ENCODE measurements around the gene ROPN1B. TPM values are rescaled to one million over a fixed set of nuclear protein-coding genes. Genes with fewer than 3 reads are reported as not detected.
A peak's percentile ranks its signal among the peaks of the same experiment; 100 is the strongest.

Gene ROPN1B
- total RNA-seq, 1 donor from 2014 or later: 2.0 TPM

DNA sequence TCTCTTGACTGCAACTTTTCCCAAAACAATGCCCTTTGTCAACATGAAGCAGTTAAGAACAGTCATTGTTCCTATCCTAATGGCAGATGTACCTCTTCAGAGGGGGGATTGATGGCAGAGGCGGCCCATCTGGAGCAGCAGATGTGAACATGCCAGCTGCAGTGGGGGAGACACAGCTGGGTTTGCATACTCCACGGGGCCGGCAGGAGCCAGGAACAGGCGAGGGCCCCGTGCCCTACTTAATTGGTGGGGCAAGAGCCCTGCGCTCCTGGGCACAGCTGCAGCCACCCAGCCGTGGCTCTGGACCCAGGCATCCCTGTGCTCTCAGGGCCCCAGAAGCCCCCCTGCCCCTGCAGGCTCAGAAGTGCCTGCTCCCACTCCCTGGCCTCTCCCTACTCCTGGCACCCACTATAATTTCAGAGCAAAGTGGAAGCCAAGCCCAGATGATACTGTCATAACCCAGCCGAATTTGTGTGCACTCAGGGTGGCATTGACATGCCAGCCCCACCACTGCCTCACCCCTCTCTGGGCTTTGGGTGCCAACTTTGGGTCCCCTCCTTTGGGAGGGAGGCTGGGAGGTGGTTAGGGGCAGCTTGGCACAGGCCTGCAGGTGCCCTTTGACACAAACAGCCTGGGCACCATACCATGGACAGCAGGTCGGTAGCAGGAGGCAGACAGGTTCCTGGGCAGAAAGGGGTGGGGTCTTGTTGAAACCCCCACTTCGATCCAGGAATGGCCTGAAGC is 34.6 kb downstream of the ROPN1B start:
- DNase-seq (ENCODE audit: low spot score in 2 of 2) (no peak), FAIRE-seq (no peak)

DNA sequence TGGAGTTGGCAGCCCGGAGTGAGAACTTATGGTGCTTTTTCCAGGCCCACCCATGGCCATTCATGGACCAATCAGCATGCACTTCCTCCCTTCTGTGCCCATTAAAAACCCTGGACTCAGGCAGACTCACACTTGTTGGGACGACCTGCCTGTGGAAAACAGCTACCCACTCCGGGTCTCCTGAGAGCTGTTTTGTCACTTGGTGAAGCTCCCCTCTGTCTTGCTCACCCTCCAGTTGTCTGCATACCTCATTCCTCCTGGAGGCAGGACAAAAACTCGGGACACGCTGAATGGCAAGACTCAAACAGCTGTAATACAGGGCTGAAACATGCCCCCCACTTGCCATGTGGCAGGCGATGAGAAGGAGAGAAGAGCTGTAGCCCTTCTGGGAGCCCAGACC is 35.2 kb downstream of the ROPN1B start:
- FAIRE-seq (no peak), DNase-seq (ENCODE audit: low spot score in 2 of 2) (no peak)

DNA sequence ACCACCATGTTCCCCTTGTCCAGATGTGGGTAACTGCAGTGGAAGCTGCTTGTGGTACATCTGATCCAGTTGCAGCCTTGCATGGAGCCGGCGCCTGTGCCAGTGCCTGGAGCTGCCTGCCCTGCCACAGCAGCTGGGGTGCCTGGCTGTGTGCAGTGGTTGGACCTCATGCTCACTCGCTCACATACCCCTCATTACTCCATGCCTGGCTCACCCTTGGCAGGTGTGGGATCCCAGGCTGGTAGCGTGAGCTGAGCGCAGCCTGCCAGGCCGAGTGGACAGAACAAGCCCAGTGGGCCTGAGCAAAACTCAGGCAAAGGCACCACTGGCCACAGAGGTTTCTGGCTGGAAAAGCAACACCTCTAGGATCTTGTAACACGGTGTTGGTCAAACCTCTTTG is 35.7 kb downstream of the ROPN1B start:
- DNase-seq (ENCODE audit: low spot score in 2 of 2): no peak
- no peak for FAIRE-seq

DNA sequence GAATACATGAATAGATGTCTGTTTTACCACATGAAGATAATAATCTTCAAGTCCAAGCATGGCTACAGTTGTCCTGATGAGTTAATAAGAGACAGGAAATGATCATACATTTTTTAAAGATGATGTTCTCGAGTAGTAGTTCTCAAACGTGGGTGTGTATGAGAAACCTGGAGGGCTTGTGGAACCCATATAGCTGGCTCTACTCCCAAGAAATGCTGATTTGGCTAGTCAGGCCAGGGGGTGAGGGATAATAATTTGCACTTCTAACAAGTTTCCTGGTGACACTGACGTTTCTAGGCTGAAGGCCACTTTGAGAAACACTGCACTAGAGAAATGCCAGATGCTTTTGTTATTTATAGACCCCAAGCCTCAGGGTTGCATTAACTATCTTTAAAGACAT is 37.0 kb downstream of the ROPN1B start:
- FAIRE-seq (no peak), DNase-seq (ENCODE audit: low spot score in 2 of 2) (no peak)

DNA sequence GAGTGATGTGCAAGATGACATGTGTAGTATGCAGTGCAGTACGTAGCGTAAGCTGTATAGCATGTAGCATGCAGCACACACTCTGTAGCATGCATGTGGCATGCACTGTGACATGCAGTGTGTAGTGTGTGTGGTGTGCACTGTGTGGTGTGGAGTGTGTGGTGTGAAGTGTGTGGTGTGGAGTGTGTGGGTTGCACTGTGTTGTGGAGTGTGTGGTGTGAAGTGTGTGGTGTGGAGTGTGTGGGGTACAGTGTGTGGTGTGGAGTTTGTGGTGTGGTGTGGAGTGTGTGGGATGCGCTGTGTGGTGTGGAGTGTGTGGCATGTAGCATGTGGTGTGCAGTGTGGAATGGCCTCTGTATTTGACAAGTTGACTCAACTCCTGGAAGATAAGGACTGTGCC is 39.2 kb downstream of the ROPN1B start:
- DNase-seq (ENCODE audit: low spot score in 2 of 2): no peak
- FAIRE-seq: no peak

DNA sequence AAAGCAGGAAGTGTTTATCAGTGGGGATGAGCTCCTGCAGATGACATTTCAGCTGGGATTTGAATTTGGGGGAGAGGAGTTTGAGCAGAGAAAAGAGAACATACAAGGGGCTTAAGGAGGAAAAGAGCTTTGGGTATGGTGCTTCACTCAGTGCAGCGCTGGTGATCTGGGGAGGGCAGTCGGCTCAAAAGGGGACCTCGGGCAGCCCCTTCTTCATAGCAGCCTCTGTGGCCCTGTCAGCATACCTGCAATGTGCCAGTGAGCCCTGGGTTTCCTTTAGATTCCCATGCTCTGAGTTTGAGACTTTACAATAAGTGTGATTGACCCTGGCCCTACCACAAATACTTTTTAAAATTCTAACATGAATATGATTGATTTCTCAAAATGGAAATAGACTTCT is 40.2 kb downstream of the ROPN1B start:
- no peak for DNase-seq (ENCODE audit: low spot score in 2 of 2)
- no peak for FAIRE-seq

DNA sequence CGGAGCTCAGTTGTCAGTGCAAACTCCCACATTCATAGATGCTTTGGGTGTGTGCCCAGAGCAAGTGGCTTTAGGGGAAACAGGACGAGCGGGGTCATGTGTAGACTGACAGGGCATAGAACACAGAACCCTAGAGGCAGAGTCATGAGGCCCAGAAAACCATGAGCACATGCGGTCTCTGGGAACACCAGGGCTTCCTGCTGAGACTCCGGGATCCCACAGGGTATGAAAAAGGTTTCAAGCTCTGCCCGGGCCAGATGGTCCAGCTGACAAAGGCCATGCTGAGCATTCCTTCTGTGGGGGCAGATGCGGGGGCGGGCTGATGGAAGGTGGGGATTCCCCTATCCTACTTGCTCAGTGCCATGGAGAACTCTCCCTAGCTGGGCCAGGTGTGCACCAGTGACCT is 44.8 kb downstream of the ROPN1B start:
- no peak for DNase-seq (ENCODE audit: low spot score in 2 of 2)
- FAIRE-seq: no peak

DNA sequence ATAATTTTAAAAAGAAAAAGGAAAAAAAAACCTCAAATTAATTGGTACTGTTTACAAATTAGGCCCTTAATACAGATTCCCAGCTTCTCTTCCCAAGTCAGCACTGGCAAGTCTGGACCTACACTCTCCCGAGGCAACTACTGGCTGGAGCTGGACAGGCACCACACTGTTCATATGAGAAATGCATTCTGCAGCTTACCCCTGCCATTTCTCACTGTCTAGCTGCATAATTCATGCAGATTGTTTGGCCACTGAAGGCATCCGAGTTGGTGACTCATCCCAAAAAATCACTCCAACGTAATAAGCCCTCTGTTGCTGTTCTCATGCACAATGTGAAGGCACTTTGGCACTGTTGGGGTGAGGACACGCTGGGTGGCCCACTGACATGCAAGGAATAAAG is 45.3 kb downstream of the ROPN1B start:
- no peak for FAIRE-seq
- peak in 1 of 2 donors; percentile 29 for DNase-seq (ENCODE audit: low spot score in 2 of 2)

DNA sequence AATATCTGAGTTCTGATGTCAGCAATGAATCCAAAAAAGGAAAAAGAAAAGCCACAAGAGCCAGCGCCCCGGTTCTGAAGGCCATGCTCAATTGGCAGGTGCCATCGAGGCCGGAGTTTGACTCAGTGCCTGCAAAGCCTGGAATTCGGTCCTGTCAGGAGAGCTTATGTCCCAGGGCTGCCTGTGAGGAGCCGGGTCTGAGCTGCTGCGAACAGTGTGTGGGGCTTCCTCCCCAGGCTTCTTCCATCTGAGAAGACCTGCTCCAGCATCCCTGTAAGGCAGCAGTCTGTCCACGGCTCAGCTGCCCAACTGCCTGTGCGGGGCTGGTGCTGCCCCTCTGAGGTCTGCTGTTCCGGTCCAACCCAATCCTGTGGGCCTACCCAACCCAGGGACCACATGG is 46.1 kb downstream of the ROPN1B start:
- DNase-seq (ENCODE audit: low spot score in 2 of 2): no peak
- no peak for FAIRE-seq

DNA sequence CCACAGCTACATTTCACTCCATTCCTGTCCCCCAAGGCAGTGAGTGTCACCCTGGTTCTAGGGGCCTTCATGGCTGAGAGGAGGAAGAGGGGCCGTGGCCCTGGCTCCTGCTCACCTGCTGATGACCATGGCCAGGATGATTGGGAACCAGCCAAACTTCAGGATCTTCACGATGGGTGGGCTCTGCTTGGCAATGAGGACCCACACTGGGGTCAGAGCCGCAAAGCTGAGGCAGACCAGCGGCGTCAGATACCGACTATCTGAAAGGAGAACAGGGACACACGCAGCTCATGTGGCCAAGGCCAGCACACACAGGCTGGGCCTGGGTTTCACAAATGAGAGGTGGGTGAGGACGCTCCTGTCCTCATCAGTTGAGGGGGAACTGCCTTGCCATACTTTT is 47.6 kb downstream of the ROPN1B start:
- FAIRE-seq (no peak), DNase-seq (ENCODE audit: low spot score in 2 of 2) (no peak)

DNA sequence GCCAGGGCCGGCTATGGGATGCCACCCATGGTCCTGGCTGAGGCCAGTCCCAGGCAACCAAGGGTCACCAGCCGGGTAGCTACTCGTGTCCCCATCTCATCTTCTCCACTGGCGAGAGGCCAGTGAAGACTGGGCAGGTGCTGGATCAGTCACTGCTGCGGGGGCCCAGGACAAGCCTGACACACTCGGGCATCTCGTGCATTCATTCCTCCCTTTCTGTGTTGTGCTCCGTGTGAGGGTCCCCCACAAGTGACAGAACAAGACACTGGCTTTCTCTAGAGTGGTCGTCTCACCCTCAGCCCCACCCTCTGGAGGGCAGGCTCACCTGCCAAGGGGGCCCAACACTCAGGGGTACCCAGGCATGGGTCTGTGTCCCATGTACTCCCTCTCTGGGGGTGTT is 48.4 kb downstream of the ROPN1B start:
- DNase-seq (ENCODE audit: low spot score in 2 of 2) (no peak), FAIRE-seq (no peak)

DNA sequence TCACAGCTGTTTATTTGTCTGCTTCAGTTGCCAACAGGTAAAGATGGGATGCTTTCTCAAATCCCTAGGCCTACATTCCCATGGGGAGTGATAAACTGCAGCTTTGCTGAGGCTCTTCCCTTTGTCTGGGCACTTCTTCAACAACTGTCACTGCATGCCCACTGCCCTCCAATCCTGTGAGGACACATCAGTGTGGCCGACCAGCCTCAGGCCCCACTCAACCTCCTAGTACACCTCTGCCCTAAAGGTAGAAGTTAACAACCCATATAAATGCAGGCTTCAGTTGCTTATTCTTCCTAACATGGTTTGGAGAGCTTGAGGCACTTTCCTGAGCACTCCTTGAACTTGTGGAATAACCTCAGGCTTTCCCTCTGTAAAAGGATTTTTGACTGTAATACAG is 49.6 kb downstream of the ROPN1B start:
- DNase-seq (ENCODE audit: low spot score in 2 of 2) (no peak), FAIRE-seq (no peak)

DNA sequence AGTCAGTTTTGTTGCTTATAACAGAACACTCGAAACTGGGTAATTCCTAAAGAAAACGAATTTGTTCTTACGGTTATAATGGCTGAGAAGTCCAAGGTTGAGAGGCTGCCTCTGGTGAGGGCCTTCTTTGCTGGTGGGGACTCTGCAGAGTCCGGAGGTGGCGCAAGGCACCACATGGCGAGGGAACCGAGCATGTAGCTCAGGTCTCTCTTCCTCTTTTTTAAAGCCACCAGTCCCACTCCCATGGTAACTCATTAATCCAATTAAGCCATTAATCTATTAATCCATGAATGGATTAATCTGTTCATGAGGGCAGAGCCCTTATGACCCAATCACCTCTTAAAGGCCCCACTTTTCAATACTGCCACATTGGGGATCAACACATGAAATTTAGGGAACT is 50.0 kb downstream of the ROPN1B start:
- DNase-seq (ENCODE audit: low spot score in 2 of 2) (no peak), FAIRE-seq (no peak)

DNA sequence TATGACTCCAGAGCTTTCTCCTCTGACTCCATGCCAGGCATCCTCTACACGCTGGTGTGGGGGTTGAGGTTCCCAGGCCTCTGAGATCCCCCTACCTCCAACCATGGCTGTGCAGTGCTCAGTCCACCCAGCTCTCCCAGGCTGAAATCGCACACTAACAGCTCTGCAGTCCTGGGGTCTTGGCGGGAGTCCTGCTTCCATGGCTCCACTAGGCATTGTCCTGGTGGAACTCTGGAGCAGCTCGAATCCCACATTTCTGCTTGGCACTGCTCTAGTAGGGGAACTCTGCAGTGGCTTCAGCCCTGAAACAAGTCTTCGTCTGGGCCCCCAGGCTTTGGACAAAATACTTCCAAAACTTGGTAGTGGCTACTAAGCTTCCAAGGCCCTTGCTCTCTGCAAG is 50.7 kb downstream of the ROPN1B start:
- DNase-seq (ENCODE audit: low spot score in 2 of 2) (no peak), FAIRE-seq (no peak)

DNA sequence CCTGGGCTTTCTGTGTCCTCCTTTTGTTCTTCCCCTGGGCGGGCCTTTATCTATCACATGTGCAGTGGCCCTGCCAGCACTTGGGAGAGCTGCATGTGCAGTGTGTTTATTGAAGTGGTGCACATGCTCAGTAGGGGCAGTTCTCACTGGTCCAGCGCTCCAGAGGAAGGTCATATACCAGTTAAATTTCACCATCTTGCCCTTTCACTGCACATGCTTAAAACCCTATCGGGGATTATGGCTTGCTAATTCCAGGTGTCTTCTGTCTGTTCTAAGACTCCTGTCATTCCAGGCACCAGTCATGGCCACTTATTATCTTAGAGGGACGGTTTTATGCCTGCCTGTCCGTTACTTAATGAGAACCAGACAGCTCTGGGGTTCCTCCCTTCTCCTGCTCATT is 52.2 kb downstream of the ROPN1B start:
- FAIRE-seq (no peak), DNase-seq (ENCODE audit: low spot score in 2 of 2) (no peak)

DNA sequence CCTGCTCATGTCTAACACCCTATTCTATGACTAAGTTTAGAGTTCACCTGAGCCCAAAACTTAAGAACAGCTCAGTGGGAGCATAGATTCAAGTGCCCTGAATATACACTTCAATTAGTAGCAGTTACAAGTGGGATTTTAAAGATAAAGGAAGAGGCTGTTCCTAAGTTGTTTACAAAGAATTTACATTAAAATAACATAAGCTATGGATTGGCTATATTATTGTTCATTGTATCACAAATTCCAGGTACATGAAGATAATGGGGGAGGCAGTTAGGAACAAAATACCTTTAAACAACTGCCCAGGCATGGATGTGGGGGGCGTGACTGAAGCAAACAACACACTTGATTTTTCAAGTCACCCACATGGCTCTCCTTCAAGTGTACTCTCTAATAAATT is 52.7 kb downstream of the ROPN1B start:
- no peak for DNase-seq (ENCODE audit: low spot score in 2 of 2)
- FAIRE-seq: no peak

DNA sequence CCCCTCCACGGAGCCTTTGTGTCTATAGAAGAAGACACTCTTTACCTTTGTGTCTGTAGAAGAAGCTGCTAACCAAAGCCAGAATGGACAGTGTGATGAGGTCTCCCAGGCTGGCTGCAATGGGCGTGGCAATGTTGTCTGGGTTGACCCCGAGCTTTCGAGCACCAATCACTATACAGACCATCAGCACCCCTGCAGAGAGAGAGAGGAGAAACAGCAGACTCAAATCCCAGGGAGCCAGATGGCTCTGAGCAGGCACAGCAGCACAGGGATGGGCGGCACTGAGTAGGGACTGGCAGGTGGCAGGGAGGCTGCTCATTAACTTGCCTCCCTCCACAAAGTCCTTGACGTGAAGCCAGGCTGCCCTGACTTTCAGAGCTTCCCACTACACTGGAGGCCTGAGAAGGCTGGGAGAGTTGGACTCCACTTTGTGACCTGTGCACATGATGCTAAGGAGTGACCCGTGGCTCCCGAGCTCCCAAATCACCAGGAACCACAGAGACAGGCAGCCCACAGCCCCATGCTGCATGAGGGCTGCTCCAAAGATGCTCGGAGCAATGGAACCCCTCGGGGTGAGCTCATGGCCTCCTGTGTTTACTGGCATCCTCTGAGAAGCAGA is 53.9 kb downstream of the ROPN1B start:
- FAIRE-seq (no peak), DNase-seq (ENCODE audit: low spot score in 2 of 2) (no peak)

DNA sequence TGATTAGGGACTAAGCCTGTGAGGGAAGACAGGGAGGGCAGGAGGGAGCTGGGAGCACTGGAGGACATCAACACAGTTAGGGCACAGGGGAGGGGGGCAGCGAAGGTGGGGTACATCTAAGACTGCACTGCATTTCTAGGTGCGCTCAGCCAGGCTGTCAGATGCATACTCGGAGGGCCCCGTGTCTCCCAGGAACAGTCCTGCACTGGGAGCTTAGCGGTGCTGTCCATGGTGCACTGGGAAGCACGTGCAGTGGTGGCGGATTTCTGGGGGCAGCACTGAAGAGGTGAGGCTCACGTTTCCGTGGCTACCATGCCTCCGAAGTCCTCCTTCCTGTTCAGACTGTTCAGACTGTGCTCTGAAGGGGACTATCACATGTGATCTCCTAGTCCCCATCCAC is 54.4 kb downstream of the ROPN1B start:
- FAIRE-seq: no peak
- DNase-seq (ENCODE audit: low spot score in 2 of 2): no peak

DNA sequence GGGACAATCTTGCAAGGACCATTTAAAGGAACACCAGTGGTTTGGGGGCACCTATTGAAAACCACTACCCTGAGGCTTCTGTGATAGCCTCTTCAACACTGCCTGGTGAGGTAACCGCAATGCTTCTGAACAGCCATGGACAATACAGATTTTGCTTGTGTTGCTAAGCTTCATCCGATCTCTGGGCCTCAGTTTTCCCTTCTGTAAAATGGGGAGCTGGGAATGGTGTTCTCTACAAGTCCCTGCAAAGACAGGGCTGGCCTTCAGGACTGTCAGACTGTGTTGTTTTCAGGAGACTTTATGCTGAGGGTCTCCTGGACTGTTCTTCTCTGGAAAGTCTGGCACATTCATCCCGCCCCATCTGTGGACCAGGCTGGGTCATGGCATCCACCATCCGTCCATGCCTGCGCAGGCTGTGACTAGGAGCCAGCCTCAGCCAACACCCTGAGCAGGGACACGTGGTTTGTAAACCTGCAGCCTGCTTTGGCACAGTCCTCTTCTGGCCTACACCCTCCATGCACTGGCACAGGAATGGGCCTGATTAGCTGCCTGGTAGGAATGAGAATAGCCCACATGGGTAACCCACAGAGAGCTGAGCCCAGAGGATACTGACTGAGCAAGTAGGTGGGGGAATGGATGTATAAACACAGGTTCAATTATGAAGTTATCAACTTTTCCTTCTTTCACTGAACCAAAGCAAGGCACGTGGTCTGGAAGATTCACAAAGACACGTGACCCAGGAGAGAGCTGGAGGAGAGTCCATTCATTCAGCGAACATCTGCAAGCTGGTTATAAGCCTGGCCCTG is 55.3 kb downstream of the ROPN1B start:
- DNase-seq (ENCODE audit: low spot score in 2 of 2) (no peak), FAIRE-seq (no peak)

DNA sequence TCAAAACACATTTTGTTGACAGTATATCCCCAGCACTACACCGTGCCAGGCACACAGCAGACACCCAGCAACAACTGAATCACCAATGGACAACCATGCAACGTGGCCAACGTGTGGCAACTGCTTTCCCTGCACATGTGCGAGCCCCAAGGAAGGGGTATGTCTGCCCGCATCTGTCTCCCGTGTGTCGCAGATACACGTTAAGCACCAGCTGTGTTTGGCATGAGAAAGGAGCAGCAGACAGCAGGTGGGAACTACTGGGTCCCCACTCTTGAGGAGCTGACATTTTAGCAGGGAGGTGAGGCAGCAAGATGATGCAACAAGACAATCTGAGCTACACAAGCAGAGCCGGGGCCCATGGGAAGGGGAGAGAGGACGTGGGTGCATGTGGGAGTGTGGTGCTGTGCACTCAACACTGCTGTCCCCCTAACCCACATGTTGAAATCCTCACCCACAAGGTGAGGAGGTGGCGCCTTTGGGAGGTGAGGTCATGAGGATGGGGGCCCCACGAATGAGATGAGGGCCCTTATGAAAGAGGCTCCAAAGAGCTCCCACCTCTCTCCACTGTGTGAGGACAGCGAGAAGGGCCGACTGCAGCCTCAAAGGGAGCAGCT is 56.2 kb downstream of the ROPN1B start:
- FAIRE-seq (no peak), DNase-seq (ENCODE audit: low spot score in 2 of 2) (no peak)

DNA sequence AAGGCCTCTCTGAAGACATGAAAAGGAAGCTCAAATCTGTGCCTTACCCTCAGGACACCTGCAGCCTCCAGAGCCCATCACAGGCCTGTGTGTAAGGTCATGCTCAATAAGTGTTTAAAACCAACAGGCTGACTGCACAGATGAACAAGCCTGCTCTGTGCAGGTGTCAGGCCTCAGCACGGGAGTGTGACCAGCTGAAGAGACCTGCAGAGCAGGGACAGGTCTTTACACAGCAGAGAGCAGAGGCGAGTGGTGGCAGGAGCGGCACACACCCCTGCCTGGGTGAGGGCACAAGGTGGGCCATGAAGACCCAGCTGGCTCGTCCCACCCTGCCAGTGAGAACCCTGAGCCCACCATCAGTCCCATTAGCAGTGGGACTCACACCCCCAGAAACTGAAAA is 56.9 kb downstream of the ROPN1B start:
- DNase-seq (ENCODE audit: low spot score in 2 of 2) (no peak), FAIRE-seq (no peak)
